NCI-H2171 treated with DMSO at 0.1 percent for 48 hours (cell line): ENCODE results near the gene PNMA8A.

Experiments
- DNase-seq: peaks from one replicate; lab custom pipeline; 2025; lab: John Stamatoyannopoulos, UW

Gene PNMA8A

DNA sequence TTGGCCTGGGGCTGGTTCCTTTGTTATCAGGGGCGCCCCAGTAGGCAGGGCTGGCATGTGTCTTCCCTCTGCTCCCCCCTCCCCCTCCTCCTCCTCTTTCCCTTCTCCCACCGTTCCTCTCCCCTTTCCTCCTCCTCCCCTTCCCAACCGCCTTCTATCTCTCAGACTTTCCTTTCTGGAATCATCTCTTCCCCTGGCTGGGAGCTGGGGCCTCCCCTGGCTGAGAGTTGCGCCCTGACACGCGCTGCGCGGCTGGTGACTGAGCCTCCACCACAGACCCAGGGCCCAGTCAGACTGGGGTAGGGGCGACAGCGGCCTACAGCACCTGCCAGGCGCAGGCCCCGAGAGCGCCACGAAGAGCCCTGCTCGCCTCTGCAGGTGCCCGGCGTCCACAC is 21.5 kb upstream of the PNMA8A start:
- DNase-seq, result no peak

DNA sequence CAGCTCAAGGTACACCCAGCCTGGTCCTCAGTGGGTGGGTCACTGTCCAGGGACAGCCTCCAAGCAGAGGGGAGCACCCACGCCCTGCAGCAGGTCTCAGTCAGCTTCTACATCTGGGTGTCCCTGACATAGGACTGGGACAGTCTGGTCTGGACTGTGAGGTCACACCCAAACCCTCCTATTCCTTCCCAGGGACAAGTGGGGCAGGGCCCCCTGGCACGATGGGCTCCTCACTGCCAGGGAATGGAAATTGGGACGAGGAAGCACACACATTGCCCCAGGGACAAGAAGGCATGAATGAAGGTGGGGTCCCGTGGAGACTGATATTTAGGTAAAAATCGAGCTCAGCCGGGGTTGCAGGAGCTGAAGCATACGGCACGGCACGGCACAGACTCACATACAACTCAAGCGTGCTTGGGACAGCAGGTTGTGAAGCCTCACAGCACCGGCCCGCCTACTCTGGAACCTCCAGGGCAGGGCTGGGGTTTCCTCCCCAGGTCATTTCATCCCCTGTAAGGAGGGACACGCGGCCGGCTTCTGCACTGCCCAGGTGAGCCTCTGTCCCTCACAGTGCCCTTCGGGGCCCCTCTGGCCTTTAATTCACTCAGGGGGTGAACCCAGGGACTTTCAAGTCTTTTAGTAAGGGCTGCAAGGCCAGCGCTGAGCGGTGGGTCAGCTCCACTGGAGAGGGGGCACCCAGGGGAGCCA is 20.8 kb upstream of the PNMA8A start:
- no peak for DNase-seq

DNA sequence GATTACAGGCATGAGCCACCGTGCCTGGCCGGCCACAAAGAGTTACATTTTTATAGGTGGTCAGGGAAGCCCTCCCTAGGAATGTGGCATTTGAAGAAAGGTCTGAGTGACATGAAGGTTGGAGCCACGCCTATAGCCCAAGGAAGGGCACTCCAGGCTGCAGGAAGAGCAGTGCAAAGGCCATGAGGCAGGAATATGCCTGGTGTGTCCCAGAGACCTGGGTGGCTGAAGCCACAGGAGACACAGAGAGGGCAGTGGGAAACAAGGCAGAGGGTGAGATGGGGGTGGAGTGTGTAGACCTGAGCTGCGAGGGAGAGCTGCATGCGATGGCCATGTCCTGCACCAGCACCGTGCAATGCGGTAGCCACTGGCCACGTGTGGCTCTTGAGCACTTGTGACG is 19.4 kb upstream of the PNMA8A start:
- no peak for DNase-seq

DNA sequence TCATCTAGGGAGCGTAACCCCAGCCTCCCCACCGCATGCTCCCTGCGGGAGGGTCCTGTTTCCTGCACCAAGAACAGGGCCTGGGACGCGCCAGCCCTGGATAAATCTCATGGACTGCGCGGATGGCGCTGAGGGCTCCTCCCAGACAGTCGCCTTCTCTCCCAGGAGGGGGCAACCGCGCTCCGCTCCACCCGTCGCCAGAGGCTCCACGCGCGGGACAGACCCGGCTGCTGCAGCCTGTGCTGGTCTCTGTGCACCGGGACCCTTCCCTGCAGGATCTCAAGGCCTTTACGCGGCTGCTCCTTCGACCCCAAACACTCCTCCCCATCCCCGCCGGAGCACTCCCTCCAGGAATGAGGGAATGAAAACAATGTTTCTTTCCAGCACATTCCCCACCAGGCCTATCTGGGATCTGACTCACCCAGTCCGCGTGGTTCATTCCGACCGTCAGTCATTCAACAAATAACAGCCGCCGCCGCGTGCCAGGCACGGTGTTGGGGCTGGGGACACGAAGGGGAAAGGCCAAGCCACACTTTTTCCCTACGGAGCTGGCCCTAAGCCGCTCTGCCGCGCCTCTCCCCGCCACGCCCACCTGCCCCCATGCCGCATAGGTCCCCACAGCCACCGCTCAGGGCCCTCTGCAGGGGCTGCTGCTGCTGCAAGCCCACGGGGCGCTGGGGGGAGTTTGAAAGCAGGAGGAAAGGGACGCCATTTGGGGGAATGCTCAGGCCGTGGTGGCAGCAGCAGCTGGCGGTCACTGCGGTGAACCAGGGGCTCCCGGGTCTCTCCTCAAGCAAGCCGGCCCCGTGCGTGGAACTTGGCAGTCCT is 18.3 kb upstream of the PNMA8A start:
- DNase-seq, result no peak

DNA sequence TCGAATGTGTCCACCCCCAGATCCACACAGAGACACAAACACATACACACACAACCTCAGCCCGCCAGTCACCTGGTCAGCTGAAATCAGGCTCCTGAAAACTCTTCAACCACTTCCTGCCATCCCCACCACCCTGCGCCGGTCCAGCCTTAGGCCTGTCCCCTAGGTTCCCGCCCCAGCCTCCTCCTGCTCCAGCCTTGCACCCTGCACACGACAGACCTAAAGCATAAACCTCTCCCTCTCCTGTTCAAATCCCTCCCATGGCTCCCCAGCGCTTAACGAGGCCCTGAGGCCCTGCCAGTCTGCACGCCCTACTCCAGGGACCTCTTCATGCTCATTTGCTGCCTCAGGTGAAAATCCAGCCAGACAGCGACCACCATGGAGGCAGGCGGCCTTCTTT is 17.2 kb upstream of the PNMA8A start:
- DNase-seq, result no peak

DNA sequence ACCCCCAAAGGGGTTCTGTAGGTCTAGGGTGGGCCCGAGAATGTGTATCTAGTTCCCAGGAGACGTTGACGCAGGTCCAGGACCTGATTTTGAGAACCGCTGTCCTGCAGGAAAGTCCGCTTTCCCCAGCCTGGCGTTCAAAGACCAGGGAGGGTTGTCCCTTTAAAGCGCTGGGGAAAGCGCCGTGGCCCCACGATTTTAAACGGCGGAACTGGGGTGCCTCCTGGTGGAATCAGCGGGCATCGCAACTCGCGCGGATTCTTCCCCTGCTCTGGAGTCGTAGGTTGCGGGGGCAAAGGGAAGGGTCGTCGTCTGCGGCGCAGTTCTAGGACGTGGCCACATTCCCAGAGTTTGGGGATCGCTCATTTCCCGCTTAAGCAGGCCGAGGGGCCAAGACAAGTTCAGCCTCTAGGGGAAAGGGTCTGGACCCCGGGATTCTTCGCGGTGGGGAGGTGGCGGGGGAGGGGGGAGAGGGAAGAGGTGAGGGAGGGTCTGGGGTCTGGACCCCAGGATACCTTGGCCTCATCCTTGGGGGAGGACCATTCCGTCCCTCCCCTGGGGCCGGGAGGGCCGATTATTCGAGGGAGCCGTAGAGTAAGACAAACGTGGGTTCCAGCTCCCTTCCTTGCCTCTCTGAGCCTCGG is 16.6 kb upstream of the PNMA8A start:
- DNase-seq, result peak; percentile 54

DNA sequence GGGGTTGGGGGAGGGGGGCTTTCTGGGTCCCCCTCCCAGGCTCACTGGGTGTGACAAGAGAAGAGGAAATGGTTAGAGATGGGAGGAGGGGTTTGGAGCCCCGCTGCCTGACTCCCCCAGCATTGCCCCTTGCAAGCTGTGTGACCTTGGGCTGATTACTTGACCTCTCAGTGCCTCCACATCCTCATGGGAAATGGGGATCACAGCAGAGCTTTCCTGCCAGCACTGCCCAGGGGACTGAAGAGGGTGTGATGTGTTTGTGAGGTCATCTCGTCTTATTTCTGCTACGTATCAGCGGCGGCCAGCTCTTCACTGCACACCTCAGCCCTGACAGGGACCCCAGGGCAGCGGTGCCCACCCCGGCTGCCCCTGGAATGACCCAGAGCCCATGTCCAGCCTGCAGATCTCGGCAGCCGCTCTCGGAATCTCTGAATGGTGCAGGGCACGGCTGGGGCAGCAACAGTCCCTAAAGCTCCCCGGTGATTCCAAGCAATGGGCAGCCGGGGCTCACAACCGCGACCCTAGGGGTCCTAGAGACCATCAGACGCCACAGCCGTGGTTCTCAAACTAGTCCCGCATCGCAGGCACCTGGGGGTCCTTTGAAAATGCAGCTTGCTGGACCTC is 15.9 kb upstream of the PNMA8A start:
- DNase-seq, result no peak

DNA sequence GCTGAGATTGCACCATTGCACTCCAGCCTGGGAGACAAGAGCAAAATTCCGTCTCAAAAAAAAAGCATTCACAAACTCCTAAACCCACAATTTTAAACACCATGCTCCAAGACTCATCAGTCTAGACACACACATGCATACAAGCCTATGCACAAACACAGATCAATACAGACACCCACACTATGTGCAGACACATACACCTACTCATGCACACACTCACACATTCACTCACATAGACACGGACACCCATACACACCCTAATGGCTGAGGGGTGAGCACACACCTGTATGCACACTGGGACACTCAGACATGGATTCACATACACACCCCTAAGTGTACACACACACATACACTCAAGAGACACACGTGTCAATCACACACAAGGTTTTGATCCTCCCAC is 15.0 kb upstream of the PNMA8A start:
- no peak for DNase-seq

DNA sequence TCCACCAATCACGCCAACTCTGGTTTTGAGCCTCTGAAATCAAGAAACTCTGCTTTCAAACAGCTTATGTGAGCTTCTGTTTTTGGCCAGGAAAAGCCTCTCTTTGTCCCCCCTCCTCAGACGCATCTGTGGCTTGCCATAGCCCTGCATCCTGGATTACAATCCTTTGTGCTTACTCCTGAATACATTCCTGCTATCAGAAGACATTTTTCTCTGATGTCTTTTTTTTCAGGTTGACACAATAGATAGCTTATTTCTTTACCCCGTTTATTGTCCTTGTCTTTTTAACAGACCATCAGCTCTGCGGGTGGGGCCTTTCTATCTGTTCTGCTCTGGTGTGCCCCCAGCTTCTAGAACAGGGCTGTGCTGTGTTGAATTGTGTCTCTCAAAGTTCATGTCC is 13.3 kb upstream of the PNMA8A start:
- DNase-seq, result no peak

DNA sequence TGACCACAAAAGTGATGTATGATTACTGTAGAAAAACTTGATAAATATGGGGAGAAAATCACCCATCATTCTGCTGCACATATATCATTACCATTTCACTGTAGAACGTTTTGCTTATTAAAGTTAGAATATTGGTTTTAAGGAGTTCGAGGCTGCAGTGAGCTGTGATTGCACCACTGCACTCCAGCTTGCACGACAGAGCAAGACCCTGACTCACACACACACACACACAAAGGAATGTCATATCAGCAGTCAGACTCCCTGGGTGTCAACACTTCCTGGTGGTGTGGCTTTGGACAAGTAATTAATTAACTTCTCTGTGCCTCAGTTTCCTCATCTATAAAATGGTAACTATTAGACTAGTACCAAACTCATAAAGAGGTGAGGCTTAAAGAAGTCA is 11.3 kb upstream of the PNMA8A start:
- DNase-seq, result no peak

DNA sequence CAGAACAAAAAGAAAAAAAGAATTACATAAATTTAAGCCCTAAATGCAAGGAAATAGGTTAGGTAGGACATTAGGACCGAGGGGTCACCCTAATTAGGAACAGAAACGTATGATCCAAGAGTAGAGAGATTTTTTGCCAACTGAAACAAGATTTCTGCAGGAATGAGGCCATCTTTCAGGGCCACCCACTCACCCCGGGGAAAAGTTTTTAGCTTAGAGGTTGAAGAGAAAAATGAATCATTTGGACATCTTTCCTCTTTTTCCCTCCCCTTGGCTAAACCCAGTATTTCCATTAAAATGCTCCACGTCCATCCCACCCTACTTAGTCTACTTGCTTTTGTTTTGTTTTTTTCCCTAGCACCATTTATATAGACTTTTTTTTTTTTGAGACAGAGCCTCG is 10.6 kb upstream of the PNMA8A start:
- DNase-seq, result no peak

DNA sequence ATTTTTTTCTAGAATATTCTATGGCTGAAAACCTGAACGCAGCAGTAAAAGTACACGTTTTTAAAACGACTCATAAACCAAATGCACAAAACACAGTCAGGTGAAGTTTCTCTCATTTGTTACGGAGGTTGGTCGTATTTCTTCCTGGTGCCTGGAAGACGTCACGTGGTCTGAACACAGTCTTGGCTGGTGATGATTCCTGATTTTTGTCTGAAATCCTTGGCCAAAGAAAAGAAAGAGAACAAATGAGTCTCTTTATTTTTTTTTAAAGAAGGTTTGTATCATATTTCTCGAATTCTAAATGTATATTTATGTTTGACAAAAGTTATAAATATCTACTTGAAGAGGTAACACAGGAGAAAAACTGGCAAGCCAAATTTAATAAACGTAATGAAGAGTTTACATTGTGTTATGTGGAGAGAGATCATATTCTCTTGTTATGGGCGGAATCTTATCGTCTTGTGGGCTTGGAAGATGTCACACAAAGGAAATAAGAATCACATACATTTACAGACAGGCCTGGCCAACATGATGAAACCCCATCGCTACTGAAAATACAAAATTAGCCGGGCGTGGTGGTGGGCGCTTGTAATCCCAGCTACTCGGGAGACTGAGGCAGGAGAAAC is 10.0 kb upstream of the PNMA8A start:
- peak; percentile 45 for DNase-seq

DNA sequence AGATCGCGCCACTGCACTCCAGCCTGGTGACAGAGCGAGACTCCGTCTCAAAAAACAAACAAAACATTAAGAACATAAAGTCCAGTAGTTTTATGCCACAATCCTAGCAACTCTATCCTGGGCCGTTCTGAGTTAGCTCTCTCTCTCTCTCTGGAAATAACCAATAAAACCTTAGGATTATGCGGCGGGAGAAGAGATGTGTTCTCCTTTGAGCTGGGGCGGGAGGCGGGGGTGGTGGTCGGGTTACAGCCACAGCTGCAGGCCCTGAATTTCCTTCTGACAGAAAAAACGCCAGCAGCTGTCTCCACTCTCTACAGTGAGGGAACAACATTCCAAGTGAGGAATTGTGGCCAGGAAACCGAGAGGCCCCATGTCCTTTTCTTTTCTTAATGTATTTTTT is 9.1 kb upstream of the PNMA8A start:
- peak; percentile 90 for DNase-seq

DNA sequence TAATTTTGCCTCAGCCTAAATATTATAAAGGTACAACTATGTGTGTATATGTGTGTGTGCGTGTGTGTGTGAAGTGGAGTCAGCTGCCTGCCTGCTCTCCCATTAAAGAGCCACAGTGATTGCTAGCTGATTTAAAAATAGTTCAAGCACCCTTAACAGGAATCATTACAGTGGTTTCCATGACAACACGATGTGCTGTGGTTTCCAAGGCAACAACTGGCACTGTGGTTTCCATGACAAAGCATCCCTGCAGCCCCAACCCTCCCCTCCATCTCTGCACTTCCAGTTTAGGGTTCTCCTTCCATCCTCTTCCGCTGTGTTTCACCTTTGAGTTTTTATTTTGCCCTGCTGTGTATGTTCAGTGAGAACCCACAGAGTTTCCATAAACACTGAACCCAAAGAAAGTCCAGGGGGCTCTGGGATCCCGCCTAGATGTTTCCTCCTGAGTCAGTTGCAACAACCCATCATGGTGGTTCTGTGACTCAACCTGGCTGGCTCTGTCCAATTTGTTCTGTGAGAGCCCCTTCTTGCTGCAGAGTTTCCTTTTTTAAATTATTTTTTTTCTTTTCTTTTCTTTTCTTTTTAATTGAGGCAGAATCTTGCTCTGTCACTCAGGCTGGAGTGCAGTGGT is 7.1 kb upstream of the PNMA8A start:
- peak; percentile 36 for DNase-seq

DNA sequence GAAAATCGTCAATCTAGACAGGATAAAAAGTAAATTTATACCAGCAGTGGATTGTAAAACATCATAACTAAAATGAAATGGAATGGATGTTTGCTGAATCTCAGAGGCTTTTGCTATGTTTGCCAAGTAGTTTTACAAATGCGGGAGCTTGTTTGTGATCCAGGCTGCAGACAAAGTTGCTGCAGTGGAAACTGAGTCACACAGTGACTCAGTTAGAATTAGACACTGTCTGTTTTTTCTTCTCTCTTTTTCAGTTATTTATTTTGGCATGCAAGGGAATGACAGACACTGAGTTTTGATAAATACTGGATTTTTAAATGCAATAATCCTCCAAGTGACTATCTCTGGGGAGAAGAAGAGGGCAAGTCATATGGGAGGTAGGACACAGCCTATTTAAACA is 4.6 kb upstream of the PNMA8A start:
- DNase-seq, result no peak

DNA sequence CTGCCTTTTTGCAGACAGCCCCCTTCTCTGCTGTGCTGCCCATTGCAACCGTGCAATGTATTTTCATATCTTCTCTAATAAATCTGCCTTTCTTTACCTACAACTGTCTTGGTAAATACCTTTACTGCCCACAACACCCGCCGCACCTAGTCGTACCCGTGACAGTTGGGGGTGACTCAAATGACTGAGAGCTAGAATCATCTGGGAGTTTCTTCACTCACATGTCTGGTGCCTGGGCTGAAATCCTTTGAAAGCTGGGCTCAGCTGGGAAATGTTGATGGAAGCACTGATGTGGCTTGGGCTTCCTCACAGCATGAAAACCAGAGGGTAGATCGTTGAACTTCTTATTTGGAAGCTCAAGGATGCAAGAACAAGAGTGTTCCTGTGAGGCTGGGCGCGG is 2.8 kb upstream of the PNMA8A start:
- DNase-seq, result no peak

DNA sequence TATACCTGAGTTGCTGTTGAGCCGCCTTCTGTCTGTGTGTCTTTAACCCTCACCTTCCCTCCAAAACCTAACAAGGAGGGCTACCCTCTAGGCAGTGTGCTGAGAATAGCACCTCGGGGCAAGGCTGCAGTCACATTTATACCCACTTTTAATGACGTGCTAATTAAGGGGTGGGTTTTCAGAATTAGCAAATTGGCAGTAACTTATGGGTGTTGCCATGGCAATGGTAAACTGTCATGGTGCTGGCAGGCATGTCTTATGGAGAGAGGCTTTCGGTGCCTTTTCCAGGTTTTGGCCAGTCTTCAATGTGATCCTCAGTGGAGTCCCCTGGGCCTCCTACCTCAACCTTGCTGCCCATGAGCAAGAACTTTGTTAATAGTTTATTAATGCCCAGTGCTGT is 1.2 kb upstream of the PNMA8A start:
- no peak for DNase-seq

DNA sequence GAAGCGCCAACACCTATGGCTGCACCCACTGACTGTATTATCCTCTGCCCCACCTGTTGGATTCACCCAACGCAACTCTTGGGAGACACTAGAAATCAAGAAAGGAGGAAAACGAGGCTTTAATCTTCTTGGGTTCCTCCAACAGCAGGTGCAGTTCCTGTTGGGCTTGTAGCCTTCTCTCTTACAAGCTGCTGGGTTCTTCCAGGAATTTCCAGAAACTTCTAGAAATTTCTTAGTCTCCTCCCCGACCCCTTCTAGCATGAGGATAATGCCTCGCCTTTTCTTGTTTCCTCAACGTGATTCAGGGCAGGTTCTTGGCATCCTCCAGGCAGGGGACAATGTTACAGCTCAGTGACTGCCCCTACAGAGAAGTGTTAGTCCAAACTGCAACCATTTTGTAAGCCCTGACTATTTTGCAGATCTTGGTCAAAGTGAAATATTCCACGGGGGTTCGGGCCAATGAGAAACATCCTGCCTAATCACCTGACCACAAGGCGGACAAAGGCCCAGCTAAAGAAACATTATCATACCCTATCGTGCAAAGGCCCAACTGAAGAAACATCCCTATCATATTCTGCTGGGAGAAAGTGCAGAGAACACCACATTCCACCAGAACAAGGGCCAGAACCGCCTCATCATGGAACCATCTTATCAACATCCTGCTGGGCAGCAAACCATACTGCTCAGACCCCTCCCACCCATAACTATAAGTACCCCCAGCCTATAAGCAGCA is 614 bp upstream of the PNMA8A start:
- no peak for DNase-seq

DNA sequence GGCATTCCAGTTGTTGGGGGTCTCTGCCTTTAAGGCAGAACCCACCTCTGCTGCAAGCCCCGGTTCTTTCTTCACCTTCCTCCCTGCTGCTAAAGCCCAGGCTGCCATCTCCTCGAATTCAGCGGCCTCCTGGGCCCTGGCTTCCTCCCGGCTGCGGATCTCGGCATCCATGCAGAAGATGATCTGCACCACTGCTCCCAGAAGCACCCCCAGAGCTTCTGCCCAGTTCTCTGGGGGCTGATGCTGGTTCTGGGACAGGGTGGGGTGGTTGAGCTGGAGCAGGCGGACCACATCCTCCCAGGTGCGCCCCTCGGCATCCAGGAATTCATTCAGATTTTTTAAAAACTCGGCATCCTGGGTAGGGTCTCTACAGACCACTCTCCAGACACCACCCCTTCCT is 987 bp downstream of the PNMA8A start:
- DNase-seq, result no peak

DNA sequence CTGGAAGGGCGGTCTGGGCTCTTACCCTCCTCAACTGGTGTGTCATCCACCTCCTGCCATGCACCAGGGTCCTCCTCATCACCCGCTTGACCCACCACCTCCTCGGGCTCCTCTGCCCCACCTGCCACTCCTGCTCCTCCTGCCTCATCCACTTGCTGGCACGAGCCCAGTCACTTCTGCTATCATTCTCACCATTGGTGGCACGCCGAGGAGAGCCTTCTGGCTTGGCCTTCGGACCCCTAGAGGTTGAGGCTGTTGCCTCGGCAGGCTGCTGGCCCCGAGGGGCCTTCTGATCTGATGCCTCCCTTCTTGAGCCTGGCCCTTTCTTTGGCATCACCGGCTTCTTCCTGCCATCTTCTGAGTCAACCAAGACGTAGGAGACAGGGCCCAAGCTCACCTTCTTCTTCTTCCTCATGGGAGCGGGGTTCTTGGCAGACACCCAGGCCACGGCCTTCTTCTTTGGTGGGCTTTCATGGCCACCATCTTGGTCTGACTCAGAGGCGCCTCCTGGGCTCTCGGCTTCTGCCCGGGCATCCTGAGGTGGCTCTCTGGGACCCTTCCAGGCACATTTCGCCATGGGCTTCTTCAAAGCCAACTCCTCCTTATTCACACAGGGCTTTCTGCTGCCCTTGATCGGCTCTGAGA is 1.7 kb downstream of the PNMA8A start:
- no peak for DNase-seq
